Measurements from ENCODE around the gene FOLH1.
"Not testable (repeated sequence)": the region's sequence is repeated elsewhere in the genome, so short reads cannot be mapped to it uniquely, and the experiment has no call there.

The FOLH1 gene

GRCh38 chr11:49208006-49208721 lies at the start of gene FOLH1:
TSS of gene FOLH1 (minus strand) at chr11:49208602. CDS start at chr11:49208409, 193 bp downstream.
- Histone ChIP-seq H3K79me2 (ENCODE audit: insufficient read depth, low read length) (no peaks in the 10 kb centered on the region), H3K4me2 (ENCODE audit: insufficient read depth, low read length) (no peak within 1 kb of the TSS), H3K36me3 (ENCODE audit: insufficient read depth, low read length) (no peaks in the 10 kb centered on the region), H3K4me1 (ENCODE audit: insufficient read depth, low read length) (no peaks in the 10 kb centered on the region), H3K4me3 (ENCODE audit: low read depth in 1 of 2, low read length in 2 of 2) (no peak within 1 kb of the TSS), H3K27me3 (ENCODE audit: insufficient read depth, low read length, poor library complexity) (no peaks in the 10 kb centered on the region), H3K9ac (ENCODE audit: low read depth, low read length) (no peak within 1 kb of the TSS), H4K20me1 (ENCODE audit: insufficient read depth, low read length) (no peaks in the 10 kb centered on the region), H3K27ac (ENCODE audit: low read length) (no peak within 1 kb of the TSS), H3K9me3 (ENCODE audit: insufficient read depth, low read length, severe bottlenecking) (no peaks in the 10 kb centered on the region), H2AFZ (ENCODE audit: low read depth, low read length) (no peak within 1 kb of the TSS)
- TF ChIP-seq CTCF (IDR thresholded peaks at IDR 0.05; ENCODE audit: borderline replicate concordance, extremely low read depth, low read length, poor library complexity, severe bottlenecking) (no peak), EZH2 (IDR thresholded peaks at IDR 0.05; ENCODE audit: borderline replicate concordance, low read depth, low read length, severe bottlenecking) (no peak)
- no peak for ATAC-seq (ENCODE audit: insufficient read depth, low read depth)
- DNase-seq = no peak

- not testable (repeated sequence) for ATAC-seq (ENCODE audit: insufficient read depth, low read depth); H3K9me3 ChIP-seq (ENCODE audit: insufficient read depth, low read length, severe bottlenecking); DNase-seq; H3K79me2 ChIP-seq (ENCODE audit: insufficient read depth, low read length); H2AFZ ChIP-seq (ENCODE audit: low read depth, low read length); H3K27me3 ChIP-seq (ENCODE audit: insufficient read depth, low read length, poor library complexity); H3K4me1 ChIP-seq (ENCODE audit: insufficient read depth, low read length); H3K27ac ChIP-seq (ENCODE audit: low read length); H3K4me3 ChIP-seq (ENCODE audit: low read depth in 1 of 2, low read length in 2 of 2); H3K4me2 ChIP-seq (ENCODE audit: insufficient read depth, low read length); H3K36me3 ChIP-seq (ENCODE audit: insufficient read depth, low read length); H4K20me1 ChIP-seq (ENCODE audit: insufficient read depth, low read length); H3K9ac ChIP-seq (ENCODE audit: low read depth, low read length)
These were observed 46.7 kb upstream of the FOLH1 start for GRCh38 chr11:49255148-49255547.

GRCh38 chr11:49251212-49251611 lies 42.8 kb upstream of the FOLH1 start:
- DNase-seq; ATAC-seq (ENCODE audit: insufficient read depth, low read depth): not testable (repeated sequence)

GRCh38 chr11:49250398-49251115 lies 42.2 kb upstream of the FOLH1 start:
- not testable (repeated sequence) for H3K4me2 ChIP-seq (ENCODE audit: insufficient read depth, low read length); H2AFZ ChIP-seq (ENCODE audit: low read depth, low read length); H3K9me3 ChIP-seq (ENCODE audit: insufficient read depth, low read length, severe bottlenecking); H3K27ac ChIP-seq (ENCODE audit: low read length); H3K4me1 ChIP-seq (ENCODE audit: insufficient read depth, low read length); H3K79me2 ChIP-seq (ENCODE audit: insufficient read depth, low read length); DNase-seq; H3K9ac ChIP-seq (ENCODE audit: low read depth, low read length); H4K20me1 ChIP-seq (ENCODE audit: insufficient read depth, low read length); H3K36me3 ChIP-seq (ENCODE audit: insufficient read depth, low read length); H3K4me3 ChIP-seq (ENCODE audit: low read depth in 1 of 2, low read length in 2 of 2); ATAC-seq (ENCODE audit: insufficient read depth, low read depth); H3K27me3 ChIP-seq (ENCODE audit: insufficient read depth, low read length, poor library complexity)

More at GRCh38 chr11:49251212-49251611, 42.8 kb upstream of the FOLH1 start:
- not testable (repeated sequence) for H3K27me3 ChIP-seq (ENCODE audit: insufficient read depth, low read length, poor library complexity); H3K4me3 ChIP-seq (ENCODE audit: low read depth in 1 of 2, low read length in 2 of 2); H3K4me2 ChIP-seq (ENCODE audit: insufficient read depth, low read length); H3K36me3 ChIP-seq (ENCODE audit: insufficient read depth, low read length); H2AFZ ChIP-seq (ENCODE audit: low read depth, low read length); H3K4me1 ChIP-seq (ENCODE audit: insufficient read depth, low read length); H3K27ac ChIP-seq (ENCODE audit: low read length); H4K20me1 ChIP-seq (ENCODE audit: insufficient read depth, low read length); H3K9ac ChIP-seq (ENCODE audit: low read depth, low read length); H3K79me2 ChIP-seq (ENCODE audit: insufficient read depth, low read length); H3K9me3 ChIP-seq (ENCODE audit: insufficient read depth, low read length, severe bottlenecking)

- H3K36me3 ChIP-seq (ENCODE audit: insufficient read depth, low read length); H3K4me2 ChIP-seq (ENCODE audit: insufficient read depth, low read length); H3K4me1 ChIP-seq (ENCODE audit: insufficient read depth, low read length); H4K20me1 ChIP-seq (ENCODE audit: insufficient read depth, low read length); DNase-seq; H2AFZ ChIP-seq (ENCODE audit: low read depth, low read length); H3K79me2 ChIP-seq (ENCODE audit: insufficient read depth, low read length); H3K4me3 ChIP-seq (ENCODE audit: low read depth in 1 of 2, low read length in 2 of 2); ATAC-seq (ENCODE audit: insufficient read depth, low read depth); H3K9ac ChIP-seq (ENCODE audit: low read depth, low read length); H3K27me3 ChIP-seq (ENCODE audit: insufficient read depth, low read length, poor library complexity); H3K9me3 ChIP-seq (ENCODE audit: insufficient read depth, low read length, severe bottlenecking); H3K27ac ChIP-seq (ENCODE audit: low read length): not testable (repeated sequence)
These were observed 41.0 kb upstream of the FOLH1 start for GRCh38 chr11:49249363-49249762.

GRCh38 chr11:49233685-49234084 lies 25.3 kb upstream of the FOLH1 start:
- not testable (repeated sequence) for H3K79me2 ChIP-seq (ENCODE audit: insufficient read depth, low read length); H3K4me2 ChIP-seq (ENCODE audit: insufficient read depth, low read length); H3K9ac ChIP-seq (ENCODE audit: low read depth, low read length); H3K4me3 ChIP-seq (ENCODE audit: low read depth in 1 of 2, low read length in 2 of 2); DNase-seq; H4K20me1 ChIP-seq (ENCODE audit: insufficient read depth, low read length); H3K36me3 ChIP-seq (ENCODE audit: insufficient read depth, low read length); H2AFZ ChIP-seq (ENCODE audit: low read depth, low read length); ATAC-seq (ENCODE audit: insufficient read depth, low read depth); H3K9me3 ChIP-seq (ENCODE audit: insufficient read depth, low read length, severe bottlenecking); H3K27me3 ChIP-seq (ENCODE audit: insufficient read depth, low read length, poor library complexity); H3K27ac ChIP-seq (ENCODE audit: low read length); H3K4me1 ChIP-seq (ENCODE audit: insufficient read depth, low read length)

GRCh38 chr11:49233019-49233418 lies 24.6 kb upstream of the FOLH1 start:
- not testable (repeated sequence) for H3K27ac ChIP-seq (ENCODE audit: low read length)

More at GRCh38 chr11:49233019-49233418, 24.6 kb upstream of the FOLH1 start:
- H4K20me1 ChIP-seq (ENCODE audit: insufficient read depth, low read length); H3K36me3 ChIP-seq (ENCODE audit: insufficient read depth, low read length); ATAC-seq (ENCODE audit: insufficient read depth, low read depth); H3K79me2 ChIP-seq (ENCODE audit: insufficient read depth, low read length); H3K27me3 ChIP-seq (ENCODE audit: insufficient read depth, low read length, poor library complexity); H3K4me1 ChIP-seq (ENCODE audit: insufficient read depth, low read length); H3K9me3 ChIP-seq (ENCODE audit: insufficient read depth, low read length, severe bottlenecking); H3K4me2 ChIP-seq (ENCODE audit: insufficient read depth, low read length); H3K4me3 ChIP-seq (ENCODE audit: low read depth in 1 of 2, low read length in 2 of 2); H2AFZ ChIP-seq (ENCODE audit: low read depth, low read length); DNase-seq; H3K9ac ChIP-seq (ENCODE audit: low read depth, low read length): not testable (repeated sequence)
